OCI-LY3 (cell line): ENCODE data around the gene FBXW4.

Experiments
- EZH2phosphoT487 ChIP-seq: fragments of 200-600 bp; shearing (Covaris generic); IDR thresholded peaks from 2 replicates; pipeline ENCODE4 v1.6.1; 2018; ENCODE audit warnings: antibody characterized with exemption, mixed run types, low read depth
- TF ChIP-seq, protein P1 (sequence below): fragments of 200-600, 300-600 bp; sonication (generic); IDR thresholded peaks from 2 replicates; pipeline ENCODE4 v1.5.1; 2014; ENCODE audit warnings: antibody characterized with exemption, low read length, low read depth

DNA sequence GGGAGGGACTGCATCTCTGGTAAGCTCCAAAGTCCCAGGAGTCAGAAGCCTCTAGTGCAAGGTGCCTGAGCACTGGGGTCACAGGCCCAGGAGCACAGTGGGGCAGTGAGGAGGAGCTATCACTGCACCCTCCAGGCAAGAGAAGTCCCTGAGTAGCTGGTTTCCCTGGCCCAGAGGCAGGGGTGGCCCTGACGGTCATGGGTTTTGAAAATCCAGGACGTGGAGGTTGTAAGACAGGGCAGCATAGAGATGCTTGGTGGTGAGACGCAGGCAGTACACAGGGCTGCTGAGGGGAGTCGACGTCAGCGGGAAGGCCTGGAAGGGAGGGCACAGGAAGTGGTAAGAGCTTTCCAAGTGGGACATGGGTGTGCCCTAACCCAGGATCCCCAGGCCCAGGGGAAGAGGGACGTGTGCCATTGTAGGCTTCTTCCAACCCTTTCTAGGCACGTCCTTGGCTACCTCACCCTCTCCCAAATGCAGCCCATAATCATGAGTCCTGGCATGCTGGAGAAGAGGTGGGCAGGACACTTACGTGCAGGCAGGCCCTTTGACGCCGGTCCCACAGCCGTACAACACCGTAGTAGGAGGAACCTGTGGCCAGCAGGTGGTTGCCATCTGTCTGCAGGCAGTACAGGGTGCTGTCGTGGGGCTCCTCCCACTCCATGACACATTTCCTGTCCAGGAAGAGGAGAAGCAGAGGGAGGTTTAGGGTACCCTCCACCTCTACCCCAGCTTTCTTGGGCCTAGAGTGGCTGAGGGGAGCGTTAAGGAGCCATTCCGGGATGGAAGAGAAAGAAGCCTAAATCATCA, 83.7 kb downstream of the FBXW4 start:
- TF ChIP-seq, protein P1, sequence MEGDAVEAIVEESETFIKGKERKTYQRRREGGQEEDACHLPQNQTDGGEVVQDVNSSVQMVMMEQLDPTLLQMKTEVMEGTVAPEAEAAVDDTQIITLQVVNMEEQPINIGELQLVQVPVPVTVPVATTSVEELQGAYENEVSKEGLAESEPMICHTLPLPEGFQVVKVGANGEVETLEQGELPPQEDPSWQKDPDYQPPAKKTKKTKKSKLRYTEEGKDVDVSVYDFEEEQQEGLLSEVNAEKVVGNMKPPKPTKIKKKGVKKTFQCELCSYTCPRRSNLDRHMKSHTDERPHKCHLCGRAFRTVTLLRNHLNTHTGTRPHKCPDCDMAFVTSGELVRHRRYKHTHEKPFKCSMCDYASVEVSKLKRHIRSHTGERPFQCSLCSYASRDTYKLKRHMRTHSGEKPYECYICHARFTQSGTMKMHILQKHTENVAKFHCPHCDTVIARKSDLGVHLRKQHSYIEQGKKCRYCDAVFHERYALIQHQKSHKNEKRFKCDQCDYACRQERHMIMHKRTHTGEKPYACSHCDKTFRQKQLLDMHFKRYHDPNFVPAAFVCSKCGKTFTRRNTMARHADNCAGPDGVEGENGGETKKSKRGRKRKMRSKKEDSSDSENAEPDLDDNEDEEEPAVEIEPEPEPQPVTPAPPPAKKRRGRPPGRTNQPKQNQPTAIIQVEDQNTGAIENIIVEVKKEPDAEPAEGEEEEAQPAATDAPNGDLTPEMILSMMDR: no peak
- TF ChIP-seq EZH2phosphoT487: no peak
